Tibial artery (tissue), 4 donors: ENCODE measurements around the gene C9orf72.

Experiments used
- DNase-seq, 2 donors: peaks; one replicate each; pipeline ENCODE4 v3.0.0-alpha.2; 2019
- H3K27ac ChIP-seq, 2 donors: fragments of 200-600 bp; sonication (generic) in 1 of 2; 1 replicate in 1 of 2; 2 replicates in 1 of 2; pipeline ENCODE4 v1.5.1; 2018 to 2019; ENCODE audit warnings: mild to moderate bottlenecking in 1 of 2
- H3K27me3 ChIP-seq, 2 donors: fragments of 200-600 bp; sonication (generic) in 1 of 2; one replicate each; pipeline versions ENCODE4 v1.5.1 to v1.6.0; 2016 to 2019
- H3K36me3 ChIP-seq, 3 donors: fragments of 200-600 bp; sonication (generic) in 2 of 3; one replicate each; pipeline ENCODE4 v1.5.1; 2016 to 2019; ENCODE audit warnings: mild to moderate bottlenecking in 2 of 3
- H3K4me1 ChIP-seq, 4 donors: fragments of 200-600 bp; sonication (generic) in 2 of 4; 1 replicate in 3 of 4; 2 replicates in 1 of 4; pipeline ENCODE4 v1.5.1; 2016 to 2019
- H3K4me3 ChIP-seq, 2 donors: fragments of 200-600 bp; sonication (generic) in 1 of 2; 1 replicate in 1 of 2; 2 replicates in 1 of 2; pipeline ENCODE4 v1.5.1; 2018 to 2019; ENCODE audit warnings: mild to moderate bottlenecking in 2 of 2
- H3K9me3 ChIP-seq, 3 donors: fragments of 200-600 bp; sonication (generic) in 1 of 3; one replicate each; pipeline ENCODE4 v1.5.1; 2016 to 2019
- intact Hi-C: fragments of 100-400 bp; cut with DNase I; formaldehyde crosslinking; loops from one replicate; pipeline ENCODE4 v1.15.0; 2023; ENCODE audit warnings: low total_unique reads
- TF ChIP-seq, protein P1 (sequence below), 2 experiments: fragments of 200-600 bp in 1 of 2; fragments of 450-650 bp in 1 of 2; IDR thresholded peaks; one replicate each; pipeline ENCODE4 v1.5.1; 2017 to 2019; ENCODE audit warnings: antibody characterized with exemption in 2 of 2, mild to moderate bottlenecking in 1 of 2, moderate library complexity in 1 of 2

Gene C9orf72

DNA sequence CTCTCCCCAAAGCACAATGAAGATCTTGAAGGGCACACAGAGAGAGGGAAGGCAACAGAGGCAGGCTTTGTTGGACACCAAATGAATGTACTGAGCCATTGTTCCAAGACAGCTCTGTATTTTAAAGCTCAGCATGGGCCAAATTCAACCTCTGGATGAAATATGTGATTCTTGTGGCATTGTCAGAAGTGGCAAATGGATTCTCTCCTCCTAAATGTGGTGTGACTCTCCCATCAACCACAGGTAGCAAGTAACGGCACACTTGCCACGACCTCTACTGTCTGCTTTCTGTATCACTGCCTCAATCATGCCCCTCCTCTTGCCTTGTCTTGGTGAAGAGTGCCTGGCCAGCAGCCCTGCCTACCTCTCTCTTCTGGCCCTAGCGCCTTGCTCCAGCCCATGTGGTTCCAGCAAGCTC lies 37.6 kb downstream of the C9orf72 start:
- no peaks in the 10 kb centered on the region for H3K9me3 ChIP-seq
- peak overlapping the region in 1 of 2 donors; percentile 19 for H3K27ac ChIP-seq
- H3K36me3 ChIP-seq = no peaks in the 10 kb centered on the region
- TF ChIP-seq, protein P1, sequence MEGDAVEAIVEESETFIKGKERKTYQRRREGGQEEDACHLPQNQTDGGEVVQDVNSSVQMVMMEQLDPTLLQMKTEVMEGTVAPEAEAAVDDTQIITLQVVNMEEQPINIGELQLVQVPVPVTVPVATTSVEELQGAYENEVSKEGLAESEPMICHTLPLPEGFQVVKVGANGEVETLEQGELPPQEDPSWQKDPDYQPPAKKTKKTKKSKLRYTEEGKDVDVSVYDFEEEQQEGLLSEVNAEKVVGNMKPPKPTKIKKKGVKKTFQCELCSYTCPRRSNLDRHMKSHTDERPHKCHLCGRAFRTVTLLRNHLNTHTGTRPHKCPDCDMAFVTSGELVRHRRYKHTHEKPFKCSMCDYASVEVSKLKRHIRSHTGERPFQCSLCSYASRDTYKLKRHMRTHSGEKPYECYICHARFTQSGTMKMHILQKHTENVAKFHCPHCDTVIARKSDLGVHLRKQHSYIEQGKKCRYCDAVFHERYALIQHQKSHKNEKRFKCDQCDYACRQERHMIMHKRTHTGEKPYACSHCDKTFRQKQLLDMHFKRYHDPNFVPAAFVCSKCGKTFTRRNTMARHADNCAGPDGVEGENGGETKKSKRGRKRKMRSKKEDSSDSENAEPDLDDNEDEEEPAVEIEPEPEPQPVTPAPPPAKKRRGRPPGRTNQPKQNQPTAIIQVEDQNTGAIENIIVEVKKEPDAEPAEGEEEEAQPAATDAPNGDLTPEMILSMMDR (IDR thresholded peaks at IDR 0.05) = no peak
- intact Hi-C loops = no loop called here
- H3K4me3 ChIP-seq = no peak overlapping the region
- H3K4me1 ChIP-seq = peaks cover 0 to 74% (median 45%) of the 10 kb centered on the region in 4 donors
- no peaks in the 10 kb centered on the region for H3K27me3 ChIP-seq
- no peak for DNase-seq

DNA sequence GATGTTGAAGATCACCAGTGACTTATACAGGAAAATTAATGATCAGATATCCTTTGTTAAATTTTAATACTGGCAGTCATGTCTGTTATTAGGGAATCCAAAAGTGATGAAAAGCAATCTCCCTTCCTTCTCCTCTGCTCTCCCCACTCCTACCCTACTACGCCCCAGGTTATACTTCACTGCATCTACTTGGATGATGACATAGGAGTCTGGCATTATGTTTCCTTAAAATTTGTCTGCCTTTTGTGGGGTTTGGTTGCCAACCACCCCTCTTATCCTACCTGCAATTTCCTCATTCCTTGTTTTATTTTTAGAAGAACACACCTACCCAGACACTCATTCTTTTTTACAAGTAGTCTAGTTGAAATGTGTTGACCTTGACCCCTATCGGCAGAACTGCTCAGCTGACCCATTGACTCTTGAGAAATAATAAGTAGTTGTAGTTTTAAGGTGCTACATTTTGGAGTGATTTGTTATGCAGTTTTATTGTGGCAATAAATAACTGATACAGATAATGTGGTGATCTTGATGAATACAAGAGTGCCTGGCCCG lies 38.5 kb downstream of the C9orf72 start:
- Histone ChIP-seq H3K36me3 (no peaks in the 10 kb centered on the region), H3K27ac (peak overlapping the region; percentile 62 to 71), H3K4me1 (peaks cover 0 to 71% (median 40%) of the 10 kb centered on the region in 4 donors), H3K4me3 (no peak overlapping the region), H3K27me3 (no peaks in the 10 kb centered on the region), H3K9me3 (no peaks in the 10 kb centered on the region)
- intact Hi-C loops = no loop called here
- TF ChIP-seq, protein P1 (IDR thresholded peaks at IDR 0.05) = no peak
- DNase-seq = no peak

DNA sequence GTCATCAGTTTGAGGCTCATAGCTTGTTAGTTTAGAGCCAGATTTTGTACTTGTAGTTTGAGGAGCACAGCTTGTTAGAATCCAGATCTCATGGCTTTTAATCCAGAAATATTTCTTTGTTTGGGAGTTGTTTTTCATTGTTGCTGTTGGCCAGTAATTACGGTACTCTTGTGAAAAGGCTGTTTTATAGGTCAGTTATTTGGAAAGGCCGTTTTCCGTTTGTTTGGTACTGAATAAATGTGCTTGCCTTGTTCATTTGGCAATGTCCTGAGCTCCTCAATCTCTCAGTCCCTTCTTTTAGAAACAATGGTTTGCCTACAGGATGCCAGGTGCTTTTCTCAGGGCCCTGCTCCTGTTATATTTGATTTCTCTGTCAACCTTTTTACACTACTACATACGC lies 39.1 kb downstream of the C9orf72 start:
- TF ChIP-seq, protein P1 (IDR thresholded peaks at IDR 0.05) = no peak
- DNase-seq = no peak
- Histone ChIP-seq H3K27ac (peak overlapping the region; percentile 62 to 71), H3K4me1 (peaks cover 0 to 65% (median 35%) of the 10 kb centered on the region in 4 donors), H3K4me3 (no peak overlapping the region), H3K36me3 (no peaks in the 10 kb centered on the region), H3K9me3 (no peaks in the 10 kb centered on the region), H3K27me3 (no peaks in the 10 kb centered on the region)
- intact Hi-C loops = no loop called here

DNA sequence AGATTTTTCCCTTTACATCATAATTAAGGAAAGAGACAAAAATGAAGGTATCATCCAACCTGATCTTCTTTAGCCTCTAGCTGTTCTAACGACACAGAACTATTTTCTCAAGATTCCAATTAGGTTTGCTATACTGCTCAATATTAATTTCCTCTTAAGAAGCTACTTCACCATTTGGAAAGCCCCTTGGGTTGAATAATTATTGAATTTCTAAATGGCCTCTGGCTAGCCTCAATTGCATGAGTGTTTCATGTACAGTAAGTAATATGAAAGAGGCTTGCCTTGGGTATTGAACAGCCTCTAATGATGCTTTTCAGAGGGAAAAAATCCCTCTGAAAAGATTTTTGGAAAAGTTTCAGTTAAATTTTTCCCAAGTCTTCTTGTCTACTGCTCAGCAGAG lies 40.0 kb downstream of the C9orf72 start:
- TF ChIP-seq, protein P1 (IDR thresholded peaks at IDR 0.05) = no peak
- Histone ChIP-seq H3K4me1 (peaks cover 0 to 57% (median 28%) of the 10 kb centered on the region in 4 donors), H3K27me3 (no peaks in the 10 kb centered on the region), H3K4me3 (no peak overlapping the region), H3K9me3 (no peaks in the 10 kb centered on the region), H3K27ac (peak overlapping the region; percentile 62 to 71), H3K36me3 (no peaks in the 10 kb centered on the region)
- intact Hi-C loops = no loop called here
- no peak for DNase-seq

DNA sequence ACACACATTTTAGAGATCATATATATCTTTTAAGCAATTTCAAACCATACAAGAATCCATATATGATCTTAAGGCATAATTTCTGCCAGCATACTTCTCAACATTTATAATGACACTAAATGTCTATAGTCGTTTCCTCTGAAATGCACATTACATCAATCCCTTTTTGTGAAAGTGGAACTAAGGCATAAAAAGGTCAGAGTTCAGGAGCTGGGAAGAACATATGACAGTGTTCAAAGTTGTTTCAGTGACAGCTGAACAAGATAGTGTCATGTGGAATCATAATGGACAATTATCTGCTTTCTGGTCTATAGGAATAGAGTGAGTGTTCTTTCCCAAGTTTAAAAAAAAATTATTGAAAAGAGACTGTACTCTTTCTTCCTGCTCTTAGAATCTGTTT lies 41.2 kb downstream of the C9orf72 start:
- H3K4me3 ChIP-seq = no peak overlapping the region
- DNase-seq = no peak
- H3K27me3 ChIP-seq = no peaks in the 10 kb centered on the region
- TF ChIP-seq, protein P1 (IDR thresholded peaks at IDR 0.05) = no peak
- H3K4me1 ChIP-seq = peaks cover 0 to 56% (median 27%) of the 10 kb centered on the region in 4 donors
- no peaks in the 10 kb centered on the region for H3K36me3 ChIP-seq
- no peak overlapping the region for H3K27ac ChIP-seq
- H3K9me3 ChIP-seq = no peaks in the 10 kb centered on the region
- intact Hi-C loops = no loop called here
